GM19372 (cell line): ENCODE results near the gene LILRB4.
"Not testable (repeated sequence)": the region's sequence is repeated elsewhere in the genome, so short reads cannot be mapped to it uniquely, and the experiment has no call there.

Experiments
- ATAC-seq: cut with Tn5 transposase; IDR thresholded peaks from one replicate; pipeline ENCODE4 v1.9.1; 2021; ENCODE audit warnings: mild to moderate bottlenecking, low read depth, moderate library complexity; ENCODE audit not compliant: unreplicated experiment

LILRB4 gene

DNA sequence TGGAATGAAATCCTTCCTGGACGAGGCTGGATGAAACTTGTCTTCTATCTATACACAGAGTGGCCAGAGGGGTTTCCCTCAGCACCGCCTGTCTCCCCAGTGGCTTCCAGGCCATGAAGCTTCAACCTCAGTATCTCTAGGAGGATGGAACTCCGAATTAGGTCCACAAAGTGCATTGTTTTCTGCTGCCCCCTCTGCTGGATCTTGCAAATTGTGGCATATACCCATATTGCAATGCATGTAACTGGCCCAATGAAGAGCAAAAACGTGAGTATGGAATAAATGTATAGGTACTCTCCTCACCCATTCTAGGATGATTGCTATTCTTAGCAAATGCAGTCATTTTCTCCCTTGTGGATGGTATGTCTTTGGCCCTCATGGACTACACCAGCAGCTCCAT is 14.7 kb upstream of the LILRB4 start:
- no peak for ATAC-seq

DNA sequence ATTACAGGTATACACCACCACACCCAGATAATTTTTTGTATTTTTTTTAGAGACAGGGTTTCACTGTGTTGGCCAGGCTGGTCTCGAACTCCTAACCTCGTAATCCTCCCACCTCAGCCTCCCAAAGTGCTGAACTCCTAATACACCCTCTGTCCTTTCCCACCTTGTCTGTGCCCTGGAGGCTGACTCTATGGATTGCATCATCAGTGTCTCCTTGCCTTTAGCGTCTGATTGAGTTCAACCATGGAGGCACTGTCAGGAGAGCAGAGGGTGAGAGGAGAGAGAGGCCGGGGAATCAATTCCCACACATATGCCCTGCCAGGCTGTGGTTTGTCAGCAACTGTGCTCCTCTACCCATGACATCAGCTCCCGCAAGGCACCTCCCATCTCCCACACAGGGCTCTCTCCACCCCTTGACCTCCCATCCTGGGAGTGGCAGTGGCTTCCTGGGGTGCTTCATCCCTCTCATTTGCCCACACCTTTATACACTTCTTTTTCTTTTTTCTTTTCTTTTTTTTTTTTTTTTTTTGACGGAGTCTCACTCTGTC is 12.6 kb upstream of the LILRB4 start:
- no peak for ATAC-seq

DNA sequence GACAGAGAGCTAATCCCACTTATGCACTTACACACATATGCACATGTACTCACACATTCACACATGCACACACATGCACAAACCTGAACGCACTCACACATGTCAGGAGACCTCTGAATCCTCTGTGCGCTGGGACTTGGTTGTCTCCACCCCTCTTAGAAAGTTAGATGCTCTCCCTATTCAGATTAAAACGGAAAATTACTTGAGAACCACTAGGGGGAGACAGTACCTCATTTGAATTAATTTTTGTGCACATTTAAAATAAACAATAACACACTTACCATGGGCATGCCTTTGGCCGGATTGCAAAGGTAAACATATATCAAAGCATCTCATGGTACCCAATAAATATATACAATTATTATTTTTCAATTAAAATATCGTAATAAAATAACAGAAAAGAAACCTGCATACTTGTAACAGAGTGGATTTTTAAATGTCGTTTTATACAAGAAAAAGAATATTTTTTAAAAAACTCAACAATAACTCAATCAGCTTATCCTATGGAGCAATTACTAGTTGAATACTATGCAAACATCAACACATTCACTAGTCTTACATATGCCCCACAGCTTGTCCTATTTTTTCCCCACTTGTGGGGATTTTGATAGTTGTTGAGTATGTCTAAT is 9.5 kb upstream of the LILRB4 start:
- no peak for ATAC-seq

DNA sequence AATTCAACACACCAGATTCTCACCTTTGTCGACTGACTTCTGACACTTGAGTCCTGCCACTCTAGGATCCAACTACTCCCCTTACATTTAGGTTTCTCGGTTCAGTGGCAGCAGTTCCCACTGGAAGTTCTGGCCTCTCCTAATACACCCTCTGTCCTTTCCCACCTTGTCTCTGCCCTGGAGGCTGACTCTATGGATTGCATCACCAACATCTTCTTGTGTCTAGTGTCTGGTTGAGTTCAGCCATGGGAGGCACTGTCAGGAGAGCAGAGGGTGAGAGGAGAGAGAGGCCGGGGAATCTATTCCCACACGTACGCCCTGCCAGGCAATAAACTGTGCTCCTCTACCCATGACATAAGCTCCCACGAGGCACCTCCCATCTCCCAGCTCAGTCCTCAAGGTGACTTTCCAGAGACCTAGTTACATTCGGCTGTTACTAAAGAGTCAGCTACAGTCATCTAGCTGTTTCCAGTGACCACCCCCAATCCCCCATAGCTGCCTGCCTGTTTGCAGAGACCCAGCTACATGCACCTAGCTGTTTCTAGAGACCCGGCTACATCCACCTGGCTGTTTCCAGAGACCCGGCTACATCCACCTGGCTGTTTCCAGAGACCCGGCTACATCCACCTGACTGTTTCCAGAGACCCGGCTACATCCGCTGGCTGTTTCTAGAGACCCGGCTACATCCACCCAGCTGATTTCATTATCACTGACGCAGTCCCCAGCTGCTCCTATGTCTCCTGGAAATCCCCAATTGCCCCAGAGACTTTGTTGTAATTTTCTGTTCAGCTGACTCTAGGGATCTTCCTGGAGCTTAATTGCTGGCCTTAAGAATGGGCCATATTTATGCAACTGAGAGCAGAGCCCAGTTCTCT is 8.1 kb upstream of the LILRB4 start:
- ATAC-seq, result no peak

DNA sequence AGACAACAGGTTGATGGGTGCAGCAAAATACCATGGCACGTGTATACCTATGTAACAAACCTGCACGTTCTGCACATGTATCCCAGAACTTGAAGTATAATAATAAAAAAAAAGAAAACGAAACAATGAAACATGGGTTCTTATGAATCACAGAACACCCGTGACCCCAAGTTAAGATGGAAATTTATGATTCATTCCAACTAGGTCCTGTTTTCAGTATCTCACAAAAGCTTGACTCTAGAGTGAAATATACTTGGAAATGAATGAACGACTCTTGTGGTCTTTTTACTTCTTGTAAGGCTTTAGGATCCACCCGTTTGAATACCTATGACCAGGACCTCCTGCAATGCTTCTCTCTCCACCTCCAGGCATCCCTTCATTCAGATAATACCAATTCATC is 3.5 kb upstream of the LILRB4 start:
- no peak for ATAC-seq

DNA sequence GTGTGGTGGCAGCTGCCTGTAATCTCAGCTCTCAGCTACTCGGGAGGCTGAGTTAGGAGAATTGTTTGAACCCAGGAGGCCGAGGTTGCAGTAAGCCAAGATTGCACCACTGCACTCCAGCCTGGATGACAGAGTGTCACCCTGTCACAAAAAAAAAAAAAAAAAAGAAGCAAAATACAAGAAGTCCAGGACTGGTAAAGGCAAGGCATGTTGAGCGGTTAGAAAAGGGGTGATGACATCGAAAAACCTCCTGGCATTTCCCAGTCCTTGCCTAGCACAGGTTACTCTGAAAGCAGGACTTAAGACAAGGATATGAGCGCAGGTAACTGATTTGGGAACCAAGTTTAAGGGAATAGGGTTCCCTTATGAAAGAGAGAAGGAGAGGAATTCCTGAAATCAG is 2.5 kb upstream of the LILRB4 start:
- ATAC-seq, result no peak

DNA sequence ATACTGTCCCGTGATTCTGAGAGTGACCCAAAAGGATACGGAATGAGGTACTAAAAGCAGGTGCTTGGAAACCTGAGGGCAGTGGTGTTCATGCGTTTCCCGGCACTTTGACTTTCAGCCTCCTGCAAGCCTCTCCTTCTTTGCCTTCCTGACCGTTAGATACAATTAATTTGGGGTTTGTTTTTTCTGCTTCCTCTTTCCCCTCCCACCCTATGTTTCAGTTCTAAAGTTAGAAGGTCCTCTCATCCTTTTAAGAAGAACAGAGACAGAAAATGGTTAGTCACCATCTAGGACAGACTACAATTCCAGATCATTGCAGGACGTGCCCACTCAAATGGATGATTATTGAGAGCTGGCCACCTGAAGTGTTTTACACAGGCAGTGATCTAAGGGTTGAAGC is 1.8 kb upstream of the LILRB4 start:
- ATAC-seq, result no peak

DNA sequence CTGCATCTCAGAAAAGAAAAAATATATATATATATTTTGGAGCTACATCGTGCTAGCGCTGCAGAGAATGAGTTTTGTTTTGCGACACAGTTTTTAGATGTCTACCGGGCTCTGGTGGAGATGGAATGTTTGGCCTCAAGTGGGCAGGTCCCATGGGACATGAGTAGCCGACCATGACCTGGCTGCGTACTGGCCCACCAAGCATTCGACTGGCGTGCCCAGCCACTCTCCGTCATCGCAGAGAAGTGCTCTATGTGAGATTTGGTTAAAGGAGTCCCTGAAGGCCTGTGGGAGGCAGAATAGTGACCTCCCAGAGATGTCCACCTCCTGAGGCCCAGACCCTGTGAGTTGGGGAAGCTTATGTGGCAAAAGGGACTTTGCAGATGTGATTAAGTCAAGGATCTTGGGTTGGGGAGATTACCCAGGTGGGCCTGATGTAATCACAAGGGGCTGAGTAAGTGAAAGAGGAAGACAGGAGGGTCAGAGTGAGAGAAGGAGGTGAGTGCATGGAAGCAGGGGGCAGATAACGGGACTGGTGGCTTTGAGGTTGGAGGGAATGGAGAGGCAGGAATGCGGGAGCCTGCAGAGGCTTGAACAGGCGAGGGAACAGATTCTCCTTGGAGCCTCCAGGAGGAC is 821 bp upstream of the LILRB4 start:
- no peak for ATAC-seq

DNA sequence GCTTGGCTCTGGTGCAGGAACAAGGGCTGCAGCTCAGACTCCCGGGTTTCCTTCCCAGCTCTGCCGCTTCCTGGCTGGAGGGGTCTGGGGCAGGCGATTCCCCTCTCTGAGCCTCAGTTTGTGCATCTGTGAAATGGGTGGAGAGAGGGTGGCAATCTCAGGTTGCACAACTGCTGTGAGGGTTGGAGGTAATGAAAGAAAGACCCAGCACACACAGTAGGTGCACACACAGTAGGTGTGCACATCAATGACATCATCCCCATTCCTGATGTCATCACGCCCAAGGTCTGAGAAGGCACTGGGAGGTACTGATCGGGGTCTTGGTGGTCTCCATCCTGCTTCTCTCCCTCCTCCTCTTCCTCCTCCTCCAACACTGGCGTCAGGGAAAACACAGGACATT is 2.7 kb downstream of the LILRB4 start:
- no peak for ATAC-seq

DNA sequence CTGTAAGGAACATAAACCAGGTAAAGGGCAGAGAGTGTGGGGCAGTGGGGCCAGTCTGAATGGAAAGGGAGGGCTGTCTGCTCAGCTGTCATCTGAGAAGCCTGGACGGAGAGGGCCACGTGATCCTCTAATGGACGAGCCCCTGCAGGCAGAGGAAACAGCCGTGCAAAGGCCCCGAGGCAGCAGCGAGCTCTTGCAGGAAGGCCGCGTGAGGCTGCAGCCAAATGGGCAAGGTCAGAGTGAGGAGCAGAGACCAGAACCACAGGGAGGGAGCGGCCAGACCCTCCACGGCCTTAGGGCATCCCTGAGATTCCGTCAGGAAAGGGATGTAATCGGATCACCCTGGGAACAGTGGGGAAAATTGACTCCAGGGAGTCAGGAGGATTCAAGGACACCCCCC is 4.4 kb downstream of the LILRB4 start:
- no peak for ATAC-seq

DNA sequence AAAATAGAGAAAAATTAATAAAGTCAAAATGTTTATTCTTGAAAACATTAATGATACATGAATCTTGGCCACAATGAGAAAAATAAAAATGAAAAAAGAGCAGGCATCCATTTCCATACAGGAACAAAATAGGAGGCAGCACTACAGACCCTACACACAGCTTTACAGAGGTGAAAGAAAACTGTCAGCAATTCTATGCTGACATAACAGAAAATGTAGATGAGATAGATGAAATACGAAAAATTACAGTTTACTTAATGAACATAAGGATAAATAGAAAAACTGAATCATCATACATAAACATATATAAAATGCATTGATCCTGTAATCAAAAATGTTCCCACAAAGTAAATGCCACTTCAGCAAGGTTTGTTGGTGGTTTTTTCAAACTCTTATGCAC is 5.6 kb downstream of the LILRB4 start:
- no peak for ATAC-seq

DNA sequence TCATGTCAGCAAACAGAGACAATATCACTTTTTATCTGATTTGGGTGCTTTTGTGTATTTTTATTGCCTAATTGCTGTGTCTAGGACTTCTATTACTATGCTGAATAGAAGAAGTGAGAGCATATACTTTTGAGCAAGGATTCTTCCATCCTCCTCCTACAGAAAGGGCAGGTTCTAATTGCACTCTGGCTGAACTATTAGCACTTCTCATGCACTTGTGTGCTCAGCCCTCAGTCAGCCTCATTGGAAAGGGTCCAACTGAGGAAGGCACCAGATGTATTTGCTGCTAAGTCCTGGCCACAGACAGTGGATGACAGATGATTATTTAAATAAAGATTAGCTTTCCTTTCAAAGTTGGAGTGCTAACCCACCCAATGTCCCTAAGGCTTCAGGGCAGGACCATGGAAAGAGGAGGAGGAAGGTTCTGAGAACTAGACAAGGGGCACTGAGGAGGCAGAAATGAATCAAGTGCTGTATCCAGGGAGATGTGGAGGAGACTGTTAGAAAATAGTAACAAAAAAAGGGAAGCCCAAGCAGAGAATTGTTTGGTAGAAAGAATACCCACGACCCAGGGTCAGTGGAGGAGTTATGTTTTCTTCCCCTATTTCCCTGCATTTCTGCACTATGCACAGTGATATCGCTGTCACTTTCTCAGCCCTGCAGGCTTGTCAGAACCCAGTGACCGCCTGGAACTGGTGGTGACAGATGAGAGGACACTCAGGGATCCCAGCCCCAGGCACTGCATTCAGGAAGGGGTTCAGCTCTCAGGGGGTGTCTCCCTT is 8.0 kb downstream of the LILRB4 start:
- no peak for ATAC-seq

DNA sequence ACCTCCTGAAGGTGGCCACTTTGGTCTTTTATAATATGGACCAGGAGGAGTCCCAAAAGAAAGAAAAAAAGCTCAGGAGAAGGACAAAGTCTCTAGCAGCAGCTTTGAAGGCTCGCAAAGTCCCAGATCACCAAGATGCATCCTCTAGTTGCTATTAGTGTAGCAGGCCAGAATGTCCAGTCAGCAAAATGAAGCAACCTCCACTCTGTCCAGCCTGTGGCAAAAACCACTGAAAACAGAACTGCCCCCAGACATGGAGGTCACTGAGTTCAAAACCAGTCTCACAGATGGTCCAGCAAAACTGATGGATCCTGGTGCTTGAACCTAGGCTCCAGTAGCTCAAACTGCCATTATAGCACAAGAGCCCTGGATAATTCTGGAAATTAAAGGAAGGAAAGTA is 10.4 kb downstream of the LILRB4 start:
- ATAC-seq, result no peak

DNA sequence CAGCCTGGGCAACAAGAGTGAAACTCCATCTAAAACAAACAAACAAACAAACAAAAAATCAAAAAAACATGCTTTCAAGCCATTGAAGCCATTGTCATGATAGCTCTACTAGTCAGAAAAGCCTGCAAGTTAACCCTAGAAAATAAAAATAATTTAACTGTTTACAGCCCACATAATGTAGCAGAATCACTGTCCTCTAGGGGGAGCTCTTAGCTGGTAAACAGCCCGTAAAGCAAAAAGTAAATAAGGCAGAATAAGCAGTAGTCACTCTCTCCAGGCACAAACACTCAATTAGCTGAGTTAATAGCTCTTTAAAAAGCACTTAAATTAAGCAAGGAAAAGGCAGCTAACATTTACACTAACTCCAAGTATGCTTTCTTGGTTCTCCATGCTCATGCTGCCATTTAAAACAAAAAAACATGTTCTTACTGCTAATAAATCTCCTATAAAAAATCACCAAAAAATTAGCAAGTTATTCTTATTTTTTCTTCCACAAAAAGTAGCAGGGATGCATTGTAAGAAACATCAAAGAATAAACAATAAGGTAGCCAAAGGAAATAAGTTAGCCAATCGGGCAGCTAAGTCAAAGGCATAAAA is 11.3 kb downstream of the LILRB4 start:
- ATAC-seq, result no peak

DNA sequence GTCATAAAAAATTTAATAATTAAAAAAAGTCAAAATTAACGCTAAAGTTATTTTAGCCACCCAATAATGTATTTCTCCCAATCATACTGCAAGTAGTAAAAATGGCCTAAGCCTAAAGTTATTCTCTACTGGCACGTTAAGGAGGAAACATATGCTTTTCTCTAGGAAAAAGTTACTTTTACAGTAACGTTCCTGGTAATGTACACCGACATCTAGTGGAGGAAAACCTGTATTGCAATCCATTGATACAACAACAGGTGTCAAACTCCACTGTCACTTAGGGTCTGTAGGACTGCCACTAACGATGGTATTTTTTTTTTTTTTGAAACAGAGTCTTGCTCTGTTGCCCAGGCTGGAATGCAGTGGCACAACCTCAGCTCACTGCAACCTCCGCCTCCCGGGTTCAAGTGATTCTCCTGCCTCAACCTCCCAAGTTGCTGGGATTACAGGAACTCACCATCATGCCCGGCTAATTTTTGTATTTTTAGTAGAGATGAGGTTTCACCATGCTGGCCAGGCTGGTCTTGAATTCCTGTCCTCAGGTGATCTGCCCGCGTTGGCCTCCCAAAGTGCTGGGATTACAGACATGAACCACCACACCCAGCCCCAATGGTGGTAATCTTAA is 13.5 kb downstream of the LILRB4 start:
- not testable (repeated sequence) for ATAC-seq

DNA sequence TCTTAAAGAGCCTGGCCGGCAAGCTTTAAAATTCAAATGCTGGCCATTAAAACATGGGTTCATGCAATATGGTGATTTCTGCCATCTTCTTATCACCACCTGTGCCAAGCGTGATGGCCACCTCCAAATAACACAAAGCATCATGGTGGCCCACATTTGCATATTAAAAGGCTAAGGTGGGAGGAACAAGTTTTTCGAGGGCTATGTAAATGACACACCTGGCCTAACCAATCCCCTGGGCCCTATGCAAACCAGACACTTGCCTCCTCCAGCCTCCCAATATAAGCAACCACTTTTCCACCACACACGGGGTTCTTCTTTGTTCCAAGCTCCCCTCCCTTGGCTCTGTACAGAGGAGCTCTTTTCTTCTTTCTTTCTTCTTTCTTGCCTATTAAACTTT is 14.4 kb downstream of the LILRB4 start:
- no peak for ATAC-seq

DNA sequence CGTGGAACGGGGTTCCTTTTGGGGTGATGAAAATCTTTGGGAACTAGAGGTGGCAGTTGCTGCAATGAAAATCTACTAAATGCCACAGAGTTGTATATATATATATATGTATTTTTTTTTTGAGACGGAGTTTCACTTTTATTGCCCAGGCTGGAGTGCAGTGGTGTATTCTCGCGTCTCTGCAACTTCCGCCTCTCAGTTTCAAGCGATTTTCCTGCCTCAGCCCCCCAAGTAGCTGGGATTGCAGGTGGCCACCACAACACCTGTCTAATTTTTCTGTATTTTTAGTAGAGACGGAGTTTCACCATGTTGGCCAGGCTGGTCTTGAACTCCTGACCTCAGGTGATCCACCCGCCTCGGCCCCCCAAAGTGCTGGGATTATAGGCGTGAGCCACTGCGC is 18.8 kb downstream of the LILRB4 start:
- ATAC-seq, result not testable (repeated sequence)

DNA sequence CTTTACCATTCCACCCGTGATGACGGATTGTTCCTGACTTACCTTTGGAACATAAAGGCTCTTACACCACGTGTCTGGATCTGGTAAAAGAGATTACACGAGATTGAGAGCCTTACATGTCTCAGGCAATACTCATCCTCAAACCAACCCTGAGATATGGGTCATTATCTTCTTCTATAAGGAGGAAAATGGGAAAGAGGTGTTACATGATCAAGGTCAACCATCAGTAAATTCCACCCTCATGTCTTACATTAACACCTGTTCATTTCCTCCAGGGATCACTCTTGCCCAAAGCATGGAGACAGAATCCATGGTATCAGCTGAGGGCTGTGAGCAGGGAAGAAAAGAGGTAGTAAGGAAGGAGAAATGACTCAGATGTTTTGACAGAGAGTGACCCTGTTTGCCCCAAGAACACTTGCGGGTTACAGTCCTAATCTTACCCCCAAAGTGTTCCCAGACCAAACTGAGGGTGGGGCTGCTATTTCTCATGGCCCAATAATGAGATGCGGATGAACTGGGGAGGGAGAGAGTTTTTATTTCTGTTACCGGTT is 19.6 kb downstream of the LILRB4 start:
- ATAC-seq, result no peak

DNA sequence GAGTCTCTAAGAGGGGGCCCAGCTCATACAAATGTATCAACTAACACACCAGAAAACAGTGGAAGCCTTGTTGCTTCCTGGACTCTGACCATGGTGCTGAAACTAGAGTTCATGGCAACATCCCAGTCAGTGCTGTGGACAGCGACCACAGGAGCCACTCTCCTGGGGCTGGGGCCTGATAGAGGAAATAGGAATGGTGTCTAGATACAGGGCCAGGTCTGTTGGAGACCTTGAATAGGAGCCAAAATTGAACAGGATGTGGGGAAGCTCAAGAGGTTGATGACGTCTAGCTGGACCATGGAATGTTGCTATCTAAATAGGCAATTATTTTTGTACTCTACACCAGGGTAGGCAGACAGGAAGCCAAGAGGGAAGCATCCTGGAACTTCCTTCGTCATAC is 21.7 kb downstream of the LILRB4 start:
- ATAC-seq, result no peak
